Ovary (tissue), 3 donors: ENCODE measurements around the gene FBXO46.

Experiments
- CTCF ChIP-seq, 3 donors: fragments of 450-650 bp in 2 of 3; fragments of 200-600 bp in 1 of 3; IDR thresholded peaks; one replicate each; pipeline versions ENCODE4 v1.5.1 to v1.8.0; 2016 to 2022; ENCODE audit warnings: antibody characterized with exemption in 3 of 3, mild to moderate bottlenecking in 1 of 3
- EP300 ChIP-seq: sonication (generic); formaldehyde crosslinking; IDR thresholded peaks from one replicate; pipeline ENCODE4 v1.6.1; 2017; ENCODE audit warnings: antibody characterized with exemption
- POLR2A ChIP-seq: fragments of 450-650 bp; IDR thresholded peaks from one replicate; pipeline ENCODE4 v1.6.1; 2017; ENCODE audit warnings: antibody characterized with exemption, mild to moderate bottlenecking, moderate library complexity
- donor health status: DM: no; HTN: no; CAD: no.

DNA sequence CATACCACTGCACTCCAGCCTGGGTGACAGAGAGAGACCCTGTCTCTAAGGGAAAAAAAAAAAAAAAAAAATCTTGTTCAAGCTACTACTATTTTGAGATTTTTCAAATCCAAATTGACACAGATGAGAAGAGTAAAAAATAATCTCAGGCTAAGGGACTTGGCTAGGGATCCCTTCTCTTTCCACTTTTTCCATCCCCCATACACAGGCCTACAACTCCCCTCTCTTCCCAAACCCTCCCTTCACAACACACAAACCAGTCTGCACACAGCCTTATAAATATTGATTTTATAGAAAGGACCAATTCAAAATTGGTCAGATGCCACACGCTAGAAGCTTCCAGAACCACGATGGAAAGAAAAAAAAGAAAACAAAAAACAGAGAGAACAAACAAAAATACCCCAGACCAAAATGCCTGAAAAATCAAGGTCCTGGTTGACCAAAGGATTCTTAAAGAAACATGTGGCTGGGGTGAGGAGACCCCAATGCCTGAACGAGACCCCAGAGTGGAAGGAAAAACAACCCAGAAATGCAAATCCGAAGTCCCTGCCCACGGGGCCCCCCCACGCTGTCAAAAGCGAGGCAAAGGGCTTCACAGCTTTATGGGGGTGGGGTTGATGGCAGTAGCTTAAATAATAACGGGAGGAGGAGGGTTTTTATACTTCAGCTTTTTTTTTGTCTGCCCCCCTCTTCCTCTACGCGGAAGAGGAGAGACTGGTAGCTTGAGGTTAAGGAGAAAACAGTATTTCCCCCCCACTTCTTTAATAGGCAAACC is 20.2 kb downstream of the FBXO46 start:
- TF ChIP-seq CTCF (IDR thresholded peaks at IDR 0.05) (no peak), POLR2A (no peak), EP300 (no peak)
